Central memory CD8-positive, alpha-beta T cell (primary cell): ENCODE data around the gene BNIP2.
"Not testable (repeated sequence)": the region's sequence is repeated elsewhere in the genome, so short reads cannot be mapped to it uniquely, and the experiment has no call there.

Source experiments
- ATAC-seq: fragments of 150-1000 bp; cut with Tn5 transposase; replicated peaks from 2 replicates; pipeline ENCODE4 v1.10.0; 2022; ENCODE audit warnings: mild to moderate bottlenecking, moderate FRiP score, moderate number of reproducible peaks; ENCODE audit not compliant: poor library complexity, severe bottlenecking; ENCODE audit errors: extremely low read depth
- DNase-seq, 2 donors: peaks; one replicate each; pipeline ENCODE4 v3.0.0; 2021; ENCODE audit warnings: low spot score in 2 of 2
- H3K27ac Mint-ChIP-seq: one replicate; pipeline ENCODE4 v1.8.0; 2022; ENCODE audit warnings: low read depth, mild to moderate bottlenecking, moderate library complexity, mixed read lengths
- H3K27me3 Mint-ChIP-seq: one replicate; pipeline ENCODE4 v1.8.0; 2022; ENCODE audit warnings: mixed read lengths
- H3K36me3 Mint-ChIP-seq: one replicate; pipeline ENCODE4 v1.8.0; 2022; ENCODE audit warnings: mild to moderate bottlenecking, moderate library complexity, mixed read lengths; ENCODE audit not compliant: insufficient read depth
- H3K4me1 Mint-ChIP-seq: one replicate; pipeline ENCODE4 v1.8.0; 2022; ENCODE audit warnings: mixed read lengths
- H3K4me3 Mint-ChIP-seq: one replicate; pipeline ENCODE4 v1.8.0; 2022; ENCODE audit warnings: mild to moderate bottlenecking, moderate library complexity, mixed read lengths
- H3K9me3 Mint-ChIP-seq: one replicate; pipeline ENCODE4 v1.8.0; 2022; ENCODE audit warnings: mixed read lengths

The BNIP2 gene

DNA sequence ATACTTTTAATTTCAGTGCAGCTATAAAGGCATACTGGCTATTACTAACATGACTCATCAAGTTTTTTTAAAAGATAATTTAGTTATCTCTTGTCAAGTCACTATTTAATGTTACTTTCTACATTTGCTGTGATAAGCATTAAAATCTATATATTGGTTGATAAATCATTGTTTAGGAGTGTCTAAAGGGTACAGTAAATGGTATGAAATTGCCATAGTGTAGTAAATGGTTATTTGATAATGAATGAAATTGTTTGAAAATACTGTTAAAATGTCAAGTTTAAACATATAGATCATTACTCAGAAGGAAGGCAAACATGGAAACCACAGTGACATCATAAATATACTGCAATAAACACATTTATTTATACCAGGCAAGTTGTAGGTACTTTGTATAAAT is 13.2 kb upstream of the BNIP2 start:
- ATAC-seq = no peak
- Mint-ChIP-seq H3K27me3 (peaks cover 29% of the 10 kb centered on the region), H3K9me3 (no peaks in the 10 kb centered on the region), H3K36me3 (no peaks in the 10 kb centered on the region), H3K4me3 (no peak overlapping the region), H3K27ac (no peak overlapping the region), H3K4me1 (no peaks in the 10 kb centered on the region)
- no peak for DNase-seq

- H3K4me3 Mint-ChIP-seq = no peak overlapping the region
- H3K27me3 Mint-ChIP-seq = peaks cover 25% of the 10 kb centered on the region
- no peaks in the 10 kb centered on the region for H3K4me1 Mint-ChIP-seq
- ATAC-seq = no peak
- no peak for DNase-seq
- H3K27ac Mint-ChIP-seq = no peak overlapping the region
- no peaks in the 10 kb centered on the region for H3K36me3 Mint-ChIP-seq
- no peaks in the 10 kb centered on the region for H3K9me3 Mint-ChIP-seq
Measured at GRCh38 chr15:59701880-59702279, 12.8 kb upstream of the BNIP2 start.

GRCh38 chr15:59699810-59700431 is 10.8 kb upstream of the BNIP2 start:
- H3K9me3 Mint-ChIP-seq = no peaks in the 10 kb centered on the region
- H3K4me1 Mint-ChIP-seq = no peaks in the 10 kb centered on the region
- H3K27ac Mint-ChIP-seq = no peak overlapping the region
- peaks cover 17% of the 10 kb centered on the region for H3K27me3 Mint-ChIP-seq
- no peak overlapping the region for H3K4me3 Mint-ChIP-seq
- DNase-seq (no peak), ATAC-seq (no peak)
- H3K36me3 Mint-ChIP-seq = no peaks in the 10 kb centered on the region

DNA sequence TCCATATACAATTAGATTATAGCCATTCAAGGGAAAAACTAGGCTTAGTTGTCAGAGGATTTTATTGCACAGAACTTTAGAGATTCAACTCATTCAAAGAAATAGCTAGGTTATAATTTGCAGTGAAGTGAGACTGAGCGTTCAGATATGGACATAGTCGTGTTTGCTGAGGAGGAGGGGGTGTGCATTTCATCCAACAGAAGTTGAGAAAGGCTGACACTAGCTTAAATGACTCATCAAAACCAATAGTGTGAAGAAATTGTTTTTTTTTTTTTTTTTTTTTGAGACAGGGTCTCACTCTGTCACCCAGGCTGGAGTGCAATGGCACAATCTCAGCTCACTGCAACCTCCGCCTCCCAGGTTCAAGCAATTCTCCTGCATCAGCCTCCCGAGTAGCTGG is 8.9 kb upstream of the BNIP2 start:
- H3K9me3 Mint-ChIP-seq, H3K4me1 Mint-ChIP-seq, H3K36me3 Mint-ChIP-seq, H3K4me3 Mint-ChIP-seq, ATAC-seq, DNase-seq, H3K27ac Mint-ChIP-seq: not testable (repeated sequence)
- peaks cover 17% of the 10 kb centered on the region for H3K27me3 Mint-ChIP-seq

- no peaks in the 10 kb centered on the region for H3K4me1 Mint-ChIP-seq
Measured at GRCh38 chr15:59696332-59696731, 7.2 kb upstream of the BNIP2 start.

GRCh38 chr15:59694779-59695178 is 5.7 kb upstream of the BNIP2 start:
- no peak overlapping the region for H3K4me3 Mint-ChIP-seq
- no peak for ATAC-seq
- no peak overlapping the region for H3K27ac Mint-ChIP-seq

More at GRCh38 chr15:59696332-59696731, 7.2 kb upstream of the BNIP2 start:
- Mint-ChIP-seq H3K27ac (no peak overlapping the region), H3K4me3 (no peak overlapping the region), H3K27me3 (peaks cover 9% of the 10 kb centered on the region), H3K9me3 (no peaks in the 10 kb centered on the region), H3K36me3 (no peaks in the 10 kb centered on the region)
- no peak for ATAC-seq
- no peak for DNase-seq

GRCh38 chr15:59691194-59691805 is 2.2 kb upstream of the BNIP2 start:
- Mint-ChIP-seq H3K4me1 (peaks cover 20% of the 10 kb centered on the region), H3K27me3 (no peaks in the 10 kb centered on the region), H3K27ac (peak overlapping the region; percentile 32), H3K9me3 (no peaks in the 10 kb centered on the region), H3K36me3 (peaks cover 20% of the 10 kb centered on the region), H3K4me3 (peak overlapping the region; percentile 37)
- ATAC-seq (no peak), DNase-seq (peak in 1 of 2 donors; percentile 24)

More at GRCh38 chr15:59694779-59695178, 5.7 kb upstream of the BNIP2 start:
- H3K36me3 Mint-ChIP-seq = peaks cover 2% of the 10 kb centered on the region
- H3K9me3 Mint-ChIP-seq = no peaks in the 10 kb centered on the region
- no peak for DNase-seq
- peaks cover 3% of the 10 kb centered on the region for H3K4me1 Mint-ChIP-seq
- peaks cover 3% of the 10 kb centered on the region for H3K27me3 Mint-ChIP-seq

DNA sequence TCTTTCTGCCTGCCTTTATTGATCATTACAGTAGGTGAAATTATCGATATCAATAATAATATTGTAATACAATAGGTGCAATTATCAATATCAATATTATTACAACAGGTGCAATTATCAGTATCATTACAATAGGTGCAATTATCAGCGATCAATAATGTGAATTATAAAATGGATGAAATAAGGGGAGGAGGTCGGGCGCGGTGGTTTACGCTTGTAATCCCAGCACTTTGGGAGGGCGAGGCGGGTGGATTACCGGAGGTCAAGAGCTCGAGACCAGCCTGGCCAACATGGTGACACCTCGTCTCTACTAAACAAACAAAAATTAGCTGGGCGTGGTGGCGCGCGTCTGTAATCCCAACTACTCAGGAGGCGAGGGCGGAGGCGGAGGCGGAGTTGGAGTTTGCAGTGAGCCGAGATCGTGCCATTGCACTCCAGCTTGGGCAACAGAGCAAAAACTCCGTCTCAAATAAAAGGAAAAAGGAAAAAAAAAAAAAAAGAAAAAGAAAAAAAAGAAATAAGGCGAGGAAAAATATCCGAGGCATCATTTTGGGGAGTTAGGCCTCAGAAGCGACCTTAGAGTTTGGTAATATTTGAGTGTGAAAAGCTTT is 611 bp upstream of the BNIP2 start:
- Mint-ChIP-seq H3K27me3 (no peaks in the 10 kb centered on the region), H3K27ac (peak overlapping the region; percentile 99), H3K36me3 (peaks cover 25% of the 10 kb centered on the region), H3K4me1 (peaks cover 26% of the 10 kb centered on the region), H3K4me3 (peak overlapping the region; percentile 80), H3K9me3 (no peaks in the 10 kb centered on the region)
- ATAC-seq (peak; percentile 29), DNase-seq (peak; percentile 41 to 48)

DNA sequence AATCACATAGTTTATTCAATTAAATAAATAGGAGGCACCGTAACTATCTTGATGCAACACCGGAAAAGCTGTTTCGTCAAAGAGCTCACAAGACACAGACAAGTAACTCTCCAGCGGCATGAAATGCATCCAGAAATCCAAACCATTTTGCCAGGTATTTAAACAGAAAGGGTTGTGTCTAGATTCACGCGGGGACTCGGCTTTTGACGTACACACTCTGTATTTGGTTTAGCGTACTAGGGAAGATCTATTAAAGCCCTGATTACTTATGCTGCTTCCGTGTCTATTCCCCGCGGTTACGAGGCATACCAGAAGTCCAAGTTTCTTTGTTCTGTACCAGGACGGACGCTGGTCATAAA is 718 bp downstream of the BNIP2 start:
- peak; percentile 9 for ATAC-seq
- Mint-ChIP-seq H3K9me3 (no peaks in the 10 kb centered on the region), H3K36me3 (peaks cover 27% of the 10 kb centered on the region), H3K4me3 (peak overlapping the region; percentile 80), H3K4me1 (peaks cover 34% of the 10 kb centered on the region), H3K27ac (peak overlapping the region; percentile 99), H3K27me3 (no peaks in the 10 kb centered on the region)
- DNase-seq = no peak

DNA sequence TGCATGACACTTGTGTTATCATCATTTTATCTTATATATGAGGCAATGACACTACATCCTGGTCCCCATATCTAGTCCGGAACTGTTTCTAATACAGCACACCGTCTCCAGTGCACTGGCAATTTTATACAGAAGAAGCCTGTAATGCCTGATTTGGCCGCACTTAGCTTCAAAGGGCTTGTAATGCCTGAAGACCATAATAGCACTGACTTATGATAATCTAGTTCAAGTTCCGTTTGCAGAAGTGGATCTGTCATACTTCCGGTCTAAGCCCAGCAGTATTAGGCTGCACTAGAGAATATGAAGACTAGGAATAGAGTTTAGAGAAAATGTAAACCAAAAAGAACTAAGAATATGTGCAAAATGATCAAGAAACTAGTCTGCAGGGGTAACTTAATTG is 1.3 kb downstream of the BNIP2 start:
- Mint-ChIP-seq H3K4me1 (peaks cover 34% of the 10 kb centered on the region), H3K4me3 (peak overlapping the region; percentile 80), H3K36me3 (peaks cover 31% of the 10 kb centered on the region), H3K9me3 (no peaks in the 10 kb centered on the region), H3K27ac (peak overlapping the region; percentile 99), H3K27me3 (no peaks in the 10 kb centered on the region)
- ATAC-seq (peak; percentile 8), DNase-seq (peak in 1 of 2 donors; percentile 20)

- no peak overlapping the region for H3K27ac Mint-ChIP-seq
- ATAC-seq = no peak
Measured at GRCh38 chr15:59686389-59686788, 2.7 kb downstream of the BNIP2 start.

DNA sequence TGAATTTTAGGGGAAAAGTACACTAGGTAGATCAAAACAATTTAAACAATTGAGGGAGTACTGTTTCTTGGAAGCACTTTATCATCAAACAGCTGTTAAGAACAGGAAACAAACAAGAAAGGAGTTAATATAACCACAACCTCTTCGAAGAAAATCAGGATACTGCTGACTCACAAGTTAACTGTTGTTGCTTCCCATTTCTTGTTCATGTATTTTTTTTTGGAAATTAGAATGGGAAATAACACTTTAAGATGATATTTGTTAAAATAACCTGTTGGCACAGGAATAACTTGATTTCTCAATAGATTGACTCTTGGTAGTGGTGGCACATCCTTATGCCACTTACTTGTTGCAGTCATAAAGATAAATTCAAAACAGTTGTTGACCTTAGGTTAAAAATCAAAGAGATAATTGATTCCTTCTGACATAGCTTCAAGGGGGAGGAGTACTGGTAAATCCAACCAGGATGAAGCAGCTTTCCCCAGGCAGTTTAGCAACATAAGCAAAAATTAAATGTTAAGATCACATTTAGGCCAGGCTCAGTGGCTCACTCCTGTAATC is 3.3 kb downstream of the BNIP2 start:
- Mint-ChIP-seq H3K27me3 (no peaks in the 10 kb centered on the region), H3K27ac (no peak overlapping the region), H3K9me3 (no peaks in the 10 kb centered on the region), H3K4me3 (peak overlapping the region; percentile 36), H3K4me1 (peaks cover 34% of the 10 kb centered on the region), H3K36me3 (peaks cover 47% of the 10 kb centered on the region)
- DNase-seq (no peak), ATAC-seq (no peak)

More at GRCh38 chr15:59686389-59686788, 2.7 kb downstream of the BNIP2 start:
- peak overlapping the region; percentile 36 for H3K4me3 Mint-ChIP-seq
- H3K9me3 Mint-ChIP-seq = no peaks in the 10 kb centered on the region
- H3K36me3 Mint-ChIP-seq = peaks cover 43% of the 10 kb centered on the region
- DNase-seq = no peak
- no peaks in the 10 kb centered on the region for H3K27me3 Mint-ChIP-seq
- H3K4me1 Mint-ChIP-seq = peaks cover 34% of the 10 kb centered on the region

DNA sequence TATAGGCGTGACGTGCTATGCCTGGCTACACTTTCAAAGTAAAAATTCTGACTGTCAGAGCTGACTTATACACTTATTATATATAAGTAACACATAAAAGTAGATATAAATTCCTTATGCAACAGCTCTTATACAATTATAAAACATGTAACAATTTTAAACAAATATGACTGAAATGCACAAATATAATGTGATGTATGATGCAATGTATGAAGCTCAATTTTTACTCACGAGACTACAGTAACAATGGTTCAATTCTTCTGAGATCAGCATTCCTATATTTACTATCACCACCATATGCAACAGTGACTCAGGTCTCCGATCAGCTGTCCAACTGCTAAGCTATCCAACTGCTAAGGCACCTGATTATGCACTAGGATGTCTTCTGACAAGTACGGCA is 8.2 kb downstream of the BNIP2 start:
- Mint-ChIP-seq H3K4me3 (no peak overlapping the region), H3K36me3 (peaks cover 66% of the 10 kb centered on the region), H3K27me3 (no peaks in the 10 kb centered on the region), H3K4me1 (peaks cover 14% of the 10 kb centered on the region), H3K27ac (no peak overlapping the region), H3K9me3 (no peaks in the 10 kb centered on the region)
- DNase-seq (no peak), ATAC-seq (no peak)
